Rectal smooth muscle tissue (tissue), 1 donor: ENCODE measurements around the gene NELFA.

ENCODE experiments used
- H3K27ac ChIP-seq: one replicate; pipeline ENCODE4 v1.7.0; 2013; ENCODE audit warnings: low read depth, low read length, inconsistent platforms
- H3K27me3 ChIP-seq: one replicate; pipeline ENCODE4 v1.7.0; 2013; ENCODE audit warnings: low read length; ENCODE audit not compliant: control insufficient read depth, insufficient read depth
- H3K36me3 ChIP-seq: one replicate; pipeline ENCODE4 v1.7.0; 2013; ENCODE audit warnings: low read length; ENCODE audit not compliant: control insufficient read depth, insufficient read depth
- H3K4me1 ChIP-seq: one replicate; pipeline ENCODE4 v1.7.0; 2013; ENCODE audit warnings: low read length; ENCODE audit not compliant: control insufficient read depth, insufficient read depth
- H3K4me3 ChIP-seq: one replicate; pipeline ENCODE4 v1.7.0; 2013; ENCODE audit warnings: low read length
- H3K9ac ChIP-seq: one replicate; pipeline ENCODE4 v1.7.0; 2013; ENCODE audit warnings: low read length

The NELFA gene

GRCh38 chr4:1989533-1990347 lies 19.0 kb downstream of the NELFA start:
- Histone ChIP-seq H3K9ac (no peak overlapping the region), H3K27ac (no peak overlapping the region), H3K4me3 (no peak overlapping the region), H3K4me1 (no peaks in the 10 kb centered on the region), H3K36me3 (peaks cover 26% of the 10 kb centered on the region), H3K27me3 (no peaks in the 10 kb centered on the region)

GRCh38 chr4:1988327-1988724 lies 20.4 kb downstream of the NELFA start:
- Histone ChIP-seq H3K27me3 (no peaks in the 10 kb centered on the region), H3K27ac (no peak overlapping the region), H3K4me1 (no peaks in the 10 kb centered on the region), H3K9ac (no peak overlapping the region), H3K4me3 (no peak overlapping the region), H3K36me3 (peaks cover 30% of the 10 kb centered on the region)

- Histone ChIP-seq H3K36me3 (peaks cover 30% of the 10 kb centered on the region), H3K9ac (no peak overlapping the region), H3K27ac (no peak overlapping the region)
Observed at GRCh38 chr4:1987721-1988326, 20.9 kb downstream of the NELFA start.

GRCh38 chr4:1987296-1987695 lies 21.5 kb downstream of the NELFA start:
- Histone ChIP-seq H3K9ac (no peak overlapping the region), H3K4me3 (no peak overlapping the region), H3K27me3 (no peaks in the 10 kb centered on the region), H3K27ac (no peak overlapping the region), H3K36me3 (peaks cover 30% of the 10 kb centered on the region), H3K4me1 (no peaks in the 10 kb centered on the region)

More at GRCh38 chr4:1987721-1988326, 20.9 kb downstream of the NELFA start:
- H3K4me3 ChIP-seq, result no peak overlapping the region
- H3K27me3 ChIP-seq, result no peaks in the 10 kb centered on the region
- no peaks in the 10 kb centered on the region for H3K4me1 ChIP-seq

- H3K27ac ChIP-seq, result no peak overlapping the region
- no peak overlapping the region for H3K4me3 ChIP-seq
- H3K9ac ChIP-seq, result no peak overlapping the region
- peaks cover 31% of the 10 kb centered on the region for H3K36me3 ChIP-seq
- no peaks in the 10 kb centered on the region for H3K4me1 ChIP-seq
- no peaks in the 10 kb centered on the region for H3K27me3 ChIP-seq
Observed at GRCh38 chr4:1986578-1987210, 22.1 kb downstream of the NELFA start.

GRCh38 chr4:1985780-1986577 lies 22.8 kb downstream of the NELFA start:
- H3K36me3 ChIP-seq, result peaks cover 33% of the 10 kb centered on the region
- no peak overlapping the region for H3K4me3 ChIP-seq

GRCh38 chr4:1985294-1985693 lies 23.5 kb downstream of the NELFA start:
- no peaks in the 10 kb centered on the region for H3K4me1 ChIP-seq
- no peak overlapping the region for H3K9ac ChIP-seq
- no peak overlapping the region for H3K4me3 ChIP-seq
- H3K36me3 ChIP-seq, result peaks cover 37% of the 10 kb centered on the region
- no peak overlapping the region for H3K27ac ChIP-seq
- H3K27me3 ChIP-seq, result no peaks in the 10 kb centered on the region

More at GRCh38 chr4:1985780-1986577, 22.8 kb downstream of the NELFA start:
- no peak overlapping the region for H3K27ac ChIP-seq
- no peaks in the 10 kb centered on the region for H3K4me1 ChIP-seq
- no peak overlapping the region for H3K9ac ChIP-seq
- H3K27me3 ChIP-seq, result no peaks in the 10 kb centered on the region

GRCh38 chr4:1984406-1985191 lies 24.2 kb downstream of the NELFA start:
- Histone ChIP-seq H3K36me3 (peaks cover 33% of the 10 kb centered on the region), H3K4me3 (no peak overlapping the region), H3K27ac (no peak overlapping the region), H3K27me3 (no peaks in the 10 kb centered on the region), H3K9ac (no peak overlapping the region), H3K4me1 (no peaks in the 10 kb centered on the region)

GRCh38 chr4:1983846-1984405 lies 24.8 kb downstream of the NELFA start:
- no peak overlapping the region for H3K9ac ChIP-seq
- H3K27ac ChIP-seq, result no peak overlapping the region
- no peak overlapping the region for H3K4me3 ChIP-seq
- no peaks in the 10 kb centered on the region for H3K27me3 ChIP-seq
- H3K4me1 ChIP-seq, result no peaks in the 10 kb centered on the region
- H3K36me3 ChIP-seq, result peaks cover 33% of the 10 kb centered on the region

- H3K4me1 ChIP-seq, result no peaks in the 10 kb centered on the region
- H3K27me3 ChIP-seq, result no peaks in the 10 kb centered on the region
- H3K36me3 ChIP-seq, result peaks cover 33% of the 10 kb centered on the region
- no peak overlapping the region for H3K27ac ChIP-seq
- H3K4me3 ChIP-seq, result no peak overlapping the region
- no peak overlapping the region for H3K9ac ChIP-seq
Observed at GRCh38 chr4:1983053-1983845, 25.5 kb downstream of the NELFA start.
